Daoy (cell line): Measurements from ENCODE around the gene TASOR2. TPM values are rescaled to one million over a fixed set of nuclear protein-coding genes. Genes with fewer than 3 reads are reported as not detected.

Source experiments
- DNase-seq: peaks from one replicate; pipeline ENCODE4 v3.0.0-alpha.2; 2015; ENCODE audit warnings: low read depth
- total RNA-seq: library from RNA; depleted of rRNA; stranded (reverse); fragments of >200 nt; shearing (Covaris generic); gene quantifications from 2 replicates; pipeline ENCODE4 v1.2.3, GENCODE V29; 2014

Gene TASOR2
- total RNA-seq, 1 experiment from 2014 or later: 55.2 TPM

DNA sequence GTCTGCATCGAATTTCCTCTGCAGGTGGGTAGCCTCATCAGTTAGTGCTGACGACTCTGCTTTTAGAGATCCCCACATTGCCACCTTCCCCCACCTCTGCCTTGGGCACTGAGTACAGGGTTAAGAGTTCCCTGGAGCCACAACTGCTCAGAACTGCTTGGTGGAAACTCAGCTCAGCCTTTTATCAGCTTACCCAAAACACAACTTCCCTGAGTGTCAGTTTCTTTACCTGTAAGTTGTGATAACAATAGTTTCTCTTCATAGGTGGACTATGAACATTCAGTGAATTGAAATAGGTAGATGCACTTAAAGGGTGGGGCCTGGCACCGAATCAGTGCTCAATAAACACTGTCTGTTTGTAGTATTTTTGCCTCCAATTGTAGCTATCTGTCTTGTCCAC is 29.5 kb upstream of the TASOR2 start:
- DNase-seq: no peak

DNA sequence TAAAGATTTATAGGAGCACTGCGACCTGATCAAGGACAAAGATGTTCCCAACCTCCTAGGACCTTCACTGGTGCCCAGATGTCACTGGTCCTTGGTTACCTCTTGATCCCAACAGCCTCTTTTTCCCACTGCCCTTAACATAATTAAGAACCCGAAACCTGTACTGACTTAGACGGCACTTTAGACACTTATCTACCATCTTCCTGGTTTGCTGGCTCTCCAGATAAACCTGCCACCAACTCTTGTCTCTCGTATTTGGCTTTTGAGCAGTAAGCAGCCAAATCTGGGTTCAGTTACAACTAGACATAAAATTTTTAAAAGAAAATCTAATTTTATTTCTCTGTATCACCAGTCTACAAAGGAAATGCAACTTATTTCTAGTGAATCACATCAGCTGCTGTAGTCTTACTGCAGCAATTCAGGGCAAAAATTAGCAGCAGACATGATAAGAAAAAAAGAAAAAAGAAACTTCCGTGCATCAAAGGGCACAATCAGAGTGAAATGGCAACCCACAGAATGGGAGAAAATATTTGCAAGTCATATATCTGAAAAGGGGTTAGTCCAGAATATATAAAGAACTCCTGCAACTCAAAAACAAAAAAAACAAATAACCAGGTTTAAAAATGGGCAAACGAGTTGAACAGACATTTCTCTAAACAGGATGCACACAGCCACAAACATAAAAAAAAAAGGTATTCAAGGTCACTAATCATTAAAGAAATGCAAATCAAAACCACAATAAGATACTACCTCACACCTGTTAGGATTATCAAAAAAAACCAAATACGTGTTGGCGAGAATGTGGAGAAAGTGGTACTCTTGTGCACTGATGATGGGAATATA is 27.7 kb upstream of the TASOR2 start:
- DNase-seq: no peak

GRCh38 chr10:5658871-5659618 is 25.6 kb upstream of the TASOR2 start:
- DNase-seq: no peak

- peak; percentile 62 for DNase-seq
Measured at GRCh38 chr10:5659702-5660528, 24.7 kb upstream of the TASOR2 start.

DNA sequence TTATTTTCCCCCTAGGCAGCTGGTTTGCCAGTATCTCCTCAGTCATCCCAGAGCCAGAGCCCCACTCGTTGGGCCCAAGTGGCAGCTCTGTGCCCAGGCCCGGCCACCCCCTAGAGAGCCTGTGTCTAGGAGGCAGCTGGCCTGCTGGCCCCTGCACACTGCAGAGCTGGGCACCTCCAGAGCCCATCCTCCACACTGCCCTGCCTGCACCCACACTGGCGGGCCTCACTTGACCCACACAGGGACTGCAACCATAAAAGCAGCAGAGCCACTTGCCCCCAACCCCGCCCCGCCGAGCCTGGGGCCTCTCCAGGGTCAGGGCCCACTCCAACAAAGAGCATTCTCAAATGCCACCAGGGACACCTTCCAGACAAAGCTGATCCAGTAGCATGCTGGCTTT is 23.6 kb upstream of the TASOR2 start:
- DNase-seq: no peak

DNA sequence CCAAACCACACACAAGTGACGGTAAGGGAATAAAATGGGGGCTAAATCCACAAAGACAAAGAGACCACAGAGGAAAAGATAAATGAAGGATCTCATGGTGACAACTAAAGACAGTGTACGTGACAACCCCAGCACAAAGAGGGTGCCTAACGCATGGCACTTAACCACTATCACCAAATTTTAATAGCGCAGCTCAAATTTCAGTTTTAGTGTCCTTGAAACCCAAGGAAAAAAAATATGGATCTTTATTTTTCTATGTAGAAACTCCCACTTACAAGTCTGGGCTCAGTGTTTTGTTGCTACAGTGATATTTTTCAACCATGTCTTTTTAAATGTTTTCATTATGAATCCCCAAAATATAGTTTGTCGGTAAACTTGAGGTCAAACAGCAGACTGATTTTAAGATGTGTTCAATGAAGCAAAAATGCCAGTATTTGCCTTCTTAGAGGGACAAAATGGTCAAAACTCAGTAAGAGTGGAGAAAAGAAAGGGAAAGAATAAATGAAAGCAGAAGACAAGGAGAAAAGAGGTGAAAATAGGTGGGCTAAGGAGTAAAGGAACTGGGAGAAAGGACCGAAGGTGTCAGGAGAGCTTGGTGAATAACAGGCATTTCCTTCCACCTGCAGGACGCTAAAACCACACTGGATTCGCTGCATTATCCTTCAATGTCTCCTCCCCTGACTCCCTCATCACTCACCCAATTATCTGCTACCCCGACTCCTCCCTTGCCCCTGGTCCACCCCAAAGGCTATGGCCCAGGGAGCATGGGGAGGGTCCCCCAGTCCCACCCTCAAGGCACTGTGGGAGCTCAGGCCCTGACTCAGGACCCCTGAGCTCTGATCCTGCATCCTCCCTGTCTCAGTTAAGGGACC is 21.7 kb upstream of the TASOR2 start:
- DNase-seq: no peak

- no peak for DNase-seq
Measured at GRCh38 chr10:5663692-5664427, 20.8 kb upstream of the TASOR2 start.

DNA sequence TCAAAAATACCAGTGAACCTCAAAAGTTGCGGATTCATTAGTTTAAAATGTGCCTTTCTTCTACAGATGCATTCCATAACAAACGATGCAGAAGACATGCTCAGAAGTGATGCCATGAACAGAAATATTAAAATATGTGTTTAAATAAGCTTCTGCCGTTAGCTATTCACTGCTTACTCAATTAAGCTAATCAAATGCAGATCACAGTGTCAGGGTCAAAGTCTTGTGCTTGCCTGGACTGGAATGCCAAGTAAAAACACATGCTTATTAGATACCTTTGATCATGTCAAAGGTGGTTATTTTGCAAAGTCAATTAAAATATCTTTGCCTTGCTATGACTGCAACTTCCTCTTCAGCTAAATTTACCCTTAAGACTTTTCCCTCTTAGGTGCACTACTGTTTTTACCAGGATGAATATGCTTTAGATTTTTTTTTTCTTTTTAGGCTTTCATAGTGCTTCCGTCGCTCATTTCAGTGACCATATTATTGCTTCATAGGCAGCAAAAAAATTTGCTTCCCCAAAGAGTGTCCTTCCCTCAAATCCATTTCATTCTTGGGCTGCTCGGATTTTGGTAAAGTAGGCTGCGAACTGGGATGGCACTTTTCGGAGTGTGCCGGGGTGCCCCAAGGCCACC is 19.1 kb upstream of the TASOR2 start:
- no peak for DNase-seq

DNA sequence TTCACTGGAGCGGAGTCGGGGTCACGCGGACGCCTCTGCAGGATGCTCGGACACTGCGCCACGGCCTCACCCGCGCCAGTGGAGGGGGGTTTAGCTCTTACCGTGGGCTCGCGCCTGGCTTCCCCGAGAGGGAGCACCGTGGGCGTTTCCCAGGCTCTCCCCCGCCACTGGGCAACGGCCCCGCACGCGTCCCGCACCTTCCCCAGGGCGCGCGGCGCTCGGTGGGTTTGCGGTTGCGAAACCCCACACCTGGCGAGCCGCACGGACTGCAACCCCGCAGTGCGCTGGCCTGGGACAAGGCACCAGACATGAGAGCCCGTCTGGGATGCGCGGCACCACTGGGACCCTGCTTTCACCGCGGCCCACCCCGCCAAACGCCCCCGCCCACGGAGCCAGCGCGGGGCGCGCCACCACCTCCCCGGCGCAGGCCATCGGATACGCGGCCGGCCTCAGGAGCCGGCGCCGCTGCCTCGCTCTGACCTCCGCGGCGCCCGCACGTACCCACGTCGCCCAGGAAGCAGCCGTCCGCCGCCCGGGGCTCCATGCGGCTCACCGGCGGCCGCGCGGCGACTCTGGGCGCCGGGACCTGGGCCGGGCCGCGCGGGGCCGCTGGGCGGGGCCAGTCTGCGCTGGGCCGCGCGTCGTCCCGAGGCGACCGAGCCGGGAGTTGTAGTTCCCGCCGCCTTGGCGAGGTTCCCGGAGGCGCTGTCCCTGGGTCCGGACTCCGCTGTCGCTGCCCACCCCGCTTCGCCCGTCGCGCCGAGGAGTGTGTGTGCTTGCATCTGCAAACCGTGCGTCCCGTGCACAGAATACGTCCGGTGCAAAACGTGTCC is 18.4 kb upstream of the TASOR2 start, which contains the start of gene ASB13:
Gene ASB13, minus strand, starts transcription at position 588 of the 833 bp plus-strand sequence. Its CDS starts 44 bp downstream, at position 544.
- DNase-seq: peak; percentile 58

DNA sequence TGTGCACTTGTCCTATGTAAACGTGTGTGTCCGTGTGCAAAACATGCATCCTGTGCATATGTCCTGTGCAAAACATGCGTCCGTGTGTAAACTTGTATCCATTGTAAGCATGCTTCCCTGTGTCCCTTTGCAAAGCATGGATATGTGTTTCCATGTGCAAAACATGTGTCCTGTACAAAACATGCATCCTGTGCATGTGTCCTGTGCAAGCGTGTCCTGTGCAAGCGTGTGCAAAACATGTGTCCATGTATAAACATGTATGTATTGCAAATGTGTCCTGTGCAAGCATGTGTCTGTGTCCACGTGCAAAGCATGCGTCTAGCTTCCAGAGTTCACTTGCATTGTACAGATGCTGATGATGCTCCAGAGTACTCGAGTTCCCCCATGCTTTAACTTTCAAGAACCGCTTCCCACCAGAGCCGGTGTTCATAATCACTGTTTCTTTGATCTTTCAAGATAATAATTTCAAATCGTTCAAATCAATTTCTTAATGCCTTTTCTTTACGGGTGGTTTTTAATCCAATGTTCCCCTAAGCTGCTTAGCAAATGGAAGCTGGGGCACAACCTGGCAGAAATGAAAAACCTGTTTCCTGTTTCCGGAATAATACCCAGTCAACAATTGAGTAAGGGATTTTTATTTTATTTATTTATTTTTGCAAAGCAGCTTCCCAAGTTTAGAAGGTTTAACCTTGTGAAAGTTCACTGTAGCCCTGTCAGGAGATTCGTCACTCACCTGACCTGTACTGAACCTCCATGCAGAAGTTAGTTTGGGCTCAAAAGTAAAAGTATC is 17.6 kb upstream of the TASOR2 start:
- DNase-seq: no peak

DNA sequence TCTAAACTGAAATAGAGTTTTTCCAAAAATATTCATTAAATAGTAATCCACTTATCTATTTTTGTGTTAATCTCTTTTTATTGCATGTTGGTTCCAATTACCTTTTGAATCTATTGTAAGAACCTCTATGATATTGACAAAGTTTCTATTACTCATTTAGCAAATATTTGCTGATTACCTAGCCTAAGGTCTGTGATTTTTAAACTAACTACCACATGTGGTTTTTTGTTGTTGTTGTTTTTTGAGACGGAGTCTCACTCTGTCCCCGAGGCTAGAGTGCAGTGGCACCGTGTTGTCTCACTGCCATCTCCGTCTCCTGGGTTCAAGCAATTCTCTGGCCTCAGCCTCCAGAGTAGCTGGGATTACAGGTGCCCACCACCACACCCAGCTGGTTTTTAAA is 16.2 kb upstream of the TASOR2 start:
- DNase-seq: no peak

DNA sequence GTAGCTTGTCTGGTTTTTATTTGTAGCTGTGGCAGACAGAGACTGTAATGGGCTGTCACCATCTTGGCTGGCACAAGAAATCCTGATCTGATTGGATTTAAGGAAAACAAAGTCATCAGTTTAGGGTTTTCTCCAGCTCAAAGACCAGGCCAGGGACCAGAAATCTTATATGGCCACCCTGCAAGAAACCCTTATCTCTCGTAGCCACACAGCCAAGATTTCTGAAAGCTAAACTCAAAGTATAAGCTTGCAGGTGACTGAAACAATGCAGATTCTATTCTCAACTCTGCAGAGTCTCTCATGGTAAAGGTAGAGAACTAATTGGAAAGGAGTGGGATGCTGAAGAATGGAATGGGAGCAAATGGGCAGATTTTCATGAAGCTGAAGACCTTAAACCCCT is 15.0 kb upstream of the TASOR2 start:
- no peak for DNase-seq

GRCh38 chr10:5670662-5671375 is 13.8 kb upstream of the TASOR2 start:
- DNase-seq: no peak

DNA sequence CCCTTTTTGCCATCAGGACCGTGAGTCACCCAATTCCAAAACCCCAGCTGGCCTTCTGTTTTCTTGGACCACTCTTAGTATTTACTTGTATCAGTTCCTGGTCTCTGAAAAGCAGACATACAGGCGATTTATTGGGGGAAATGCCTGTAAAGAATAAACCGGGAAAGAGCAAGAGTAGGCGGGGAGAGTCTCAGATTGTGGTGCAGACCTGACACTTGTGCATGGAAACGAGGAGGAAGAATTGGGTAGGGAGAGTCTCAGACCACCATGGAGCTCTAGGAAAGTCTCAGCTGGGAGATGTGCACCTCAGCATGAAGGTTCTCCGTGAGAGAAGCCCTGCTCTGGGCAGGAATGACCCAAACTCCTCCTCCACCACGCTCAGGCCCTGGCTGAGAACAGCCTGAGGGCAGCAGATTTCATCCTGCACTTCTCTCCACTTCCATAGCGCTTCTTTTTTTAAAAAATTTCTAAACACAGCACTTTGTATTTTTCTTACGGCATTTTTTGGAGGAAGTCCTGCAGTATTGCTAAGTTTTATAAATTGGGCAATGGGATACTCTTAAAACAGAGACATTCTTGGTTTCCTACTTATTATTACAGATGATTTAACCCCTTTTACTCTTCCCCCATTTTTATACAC is 6.1 kb upstream of the TASOR2 start:
- DNase-seq: no peak

DNA sequence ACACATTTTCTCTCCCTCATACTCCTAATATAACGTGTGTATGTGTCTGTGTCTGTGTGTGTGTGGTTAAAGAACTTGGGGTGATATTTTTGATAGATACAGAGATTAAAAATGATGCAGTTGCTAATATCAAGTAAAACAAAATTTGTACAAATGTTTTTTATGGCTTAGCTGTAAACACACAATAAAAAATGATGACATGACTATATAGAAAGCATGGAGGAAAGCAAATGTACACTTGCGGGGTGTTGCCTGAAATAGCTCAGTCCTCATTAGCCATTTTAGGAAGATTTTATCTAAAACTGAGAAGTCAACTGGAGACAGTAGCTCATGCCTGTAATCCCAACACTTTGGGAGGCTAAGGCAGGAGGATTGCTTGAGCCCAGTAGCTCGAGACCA is 5.6 kb upstream of the TASOR2 start:
- DNase-seq: no peak

DNA sequence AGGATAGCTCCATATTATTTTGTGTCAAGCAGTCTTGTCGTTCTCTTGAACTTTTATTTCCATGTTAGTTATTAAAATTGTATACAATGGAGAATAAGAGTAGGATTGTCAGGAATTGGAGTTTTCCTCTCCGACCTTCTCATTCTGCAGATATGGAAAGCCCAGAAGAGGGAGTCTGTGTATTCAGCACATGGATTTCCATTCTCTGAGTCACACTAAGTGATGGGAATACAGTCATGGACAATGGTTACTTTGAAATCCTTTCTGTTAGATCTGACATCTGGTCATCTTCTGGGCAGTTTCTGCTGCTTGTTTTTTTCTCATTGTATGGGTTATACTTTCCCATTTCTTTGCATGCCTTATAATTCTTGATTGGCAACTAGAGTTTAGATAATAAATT is 5.0 kb upstream of the TASOR2 start:
- no peak for DNase-seq

DNA sequence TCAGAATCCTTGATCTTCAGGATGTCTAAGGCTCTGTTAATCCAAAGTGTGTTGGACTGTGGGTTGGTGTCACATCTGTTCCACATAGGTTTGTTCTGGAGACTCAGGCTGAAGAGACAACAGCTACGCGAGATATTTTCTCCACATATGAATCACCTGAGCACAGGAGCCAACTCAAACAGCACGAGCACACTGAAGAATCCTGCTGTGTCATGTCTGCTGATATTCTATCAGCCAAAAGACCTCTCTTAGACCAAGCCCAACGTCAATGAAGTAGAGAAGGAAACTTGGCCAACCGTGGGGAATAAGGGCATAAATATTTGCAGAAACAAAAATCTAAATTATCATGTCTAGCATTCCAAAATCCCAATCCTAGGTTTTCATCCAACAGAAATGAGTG is 2.7 kb upstream of the TASOR2 start:
- DNase-seq: no peak
